Keratinocyte (primary cell): Measurements from ENCODE around the gene ALG2.

Experiments used
- EZH2 ChIP-seq: IDR thresholded peaks from one replicate; pipeline ENCODE4 v1.6.1; 2012; ENCODE audit warnings: inconsistent platforms, mild to moderate bottlenecking, low read length, moderate library complexity
- TF ChIP-seq, protein P1 (sequence below), 3 experiments: IDR thresholded peaks in 1 of 3; conservative IDR thresholded peaks in 1 of 3; optimal IDR thresholded peaks in 1 of 3; 2 replicates in 2 of 3; 3 replicates in 1 of 3; pipeline versions ENCODE3 to v1.5.1; 2011; ENCODE audit warnings: low read length in 3 of 3, mild to moderate bottlenecking in 3 of 3, moderate library complexity in 2 of 3, control low read depth in 1 of 3, inconsistent platforms in 1 of 3; ENCODE audit not compliant: insufficient read depth in 2 of 3; ENCODE audit errors: extremely low read depth in 1 of 3

- TF ChIP-seq, protein P1, sequence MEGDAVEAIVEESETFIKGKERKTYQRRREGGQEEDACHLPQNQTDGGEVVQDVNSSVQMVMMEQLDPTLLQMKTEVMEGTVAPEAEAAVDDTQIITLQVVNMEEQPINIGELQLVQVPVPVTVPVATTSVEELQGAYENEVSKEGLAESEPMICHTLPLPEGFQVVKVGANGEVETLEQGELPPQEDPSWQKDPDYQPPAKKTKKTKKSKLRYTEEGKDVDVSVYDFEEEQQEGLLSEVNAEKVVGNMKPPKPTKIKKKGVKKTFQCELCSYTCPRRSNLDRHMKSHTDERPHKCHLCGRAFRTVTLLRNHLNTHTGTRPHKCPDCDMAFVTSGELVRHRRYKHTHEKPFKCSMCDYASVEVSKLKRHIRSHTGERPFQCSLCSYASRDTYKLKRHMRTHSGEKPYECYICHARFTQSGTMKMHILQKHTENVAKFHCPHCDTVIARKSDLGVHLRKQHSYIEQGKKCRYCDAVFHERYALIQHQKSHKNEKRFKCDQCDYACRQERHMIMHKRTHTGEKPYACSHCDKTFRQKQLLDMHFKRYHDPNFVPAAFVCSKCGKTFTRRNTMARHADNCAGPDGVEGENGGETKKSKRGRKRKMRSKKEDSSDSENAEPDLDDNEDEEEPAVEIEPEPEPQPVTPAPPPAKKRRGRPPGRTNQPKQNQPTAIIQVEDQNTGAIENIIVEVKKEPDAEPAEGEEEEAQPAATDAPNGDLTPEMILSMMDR (optimal IDR thresholded peaks at IDR 0.05 in 1 of 3, IDR thresholded peaks at IDR 0.05 in 1 of 3, conservative IDR thresholded peaks at IDR 0.05 in 1 of 3; ENCODE audit: extremely low read depth in 1 of 3, insufficient read depth in 2 of 3, low read length in 3 of 3), result no peak
- no peak for TF ChIP-seq EZH2
Observed at GRCh38 chr9:99235069-99235468, 13.3 kb upstream of the ALG2 start.
